Uterus (tissue), 4 donors: Measurements from ENCODE around the gene PHB1. TPM values are rescaled to one million over a fixed set of nuclear protein-coding genes. Genes with fewer than 3 reads are reported as not detected.

Experiments used
- DNase-seq, 2 donors: peaks; one replicate each; pipeline ENCODE4 v3.0.0-alpha.2; 2019 to 2020
- H3K27ac ChIP-seq, 2 donors: fragments of 200-600 bp; sonication (generic); 1 replicate in 1 of 2; 2 replicates in 1 of 2; pipeline ENCODE4 v1.5.1; 2016 to 2018
- H3K27me3 ChIP-seq, 2 donors: fragments of 200-600 bp; sonication (generic); one replicate each; pipeline ENCODE4 v1.5.1; 2018 to 2019; ENCODE audit warnings: control low read depth in 1 of 2
- H3K36me3 ChIP-seq, 2 donors: fragments of 200-600 bp; sonication (generic); one replicate each; pipeline ENCODE4 v1.5.1; 2019; ENCODE audit warnings: control low read depth in 1 of 2
- H3K4me1 ChIP-seq, 2 donors: fragments of 200-600 bp; sonication (generic); one replicate each; pipeline ENCODE4 v1.5.1; 2018 to 2019; ENCODE audit warnings: control low read depth in 1 of 2
- H3K4me3 ChIP-seq, 2 donors: fragments of 200-600 bp; sonication (generic); 1 replicate in 1 of 2; 2 replicates in 1 of 2; pipeline ENCODE4 v1.5.1; 2018 to 2019; ENCODE audit warnings: mild to moderate bottlenecking in 1 of 2
- H3K9me3 ChIP-seq, 2 donors: fragments of 200-600 bp; sonication (generic); one replicate each; pipeline ENCODE4 v1.5.1; 2019; ENCODE audit warnings: control low read depth in 1 of 2
- CTCF ChIP-seq, 4 experiments: fragments of 200-600 bp in 2 of 4; fragments of 450-650 bp in 2 of 4; sonication (generic) in 2 of 4; IDR thresholded peaks; one replicate each; pipeline ENCODE4 v1.5.1; 2016 to 2019; ENCODE audit warnings: antibody characterized with exemption in 4 of 4, mild to moderate bottlenecking in 2 of 4, moderate library complexity in 1 of 4
- POLR2A ChIP-seq, 2 donors: fragments of 450-650 bp; IDR thresholded peaks; one replicate each; pipeline ENCODE4 v1.6.1; 2016; ENCODE audit warnings: antibody characterized with exemption in 2 of 2, mild to moderate bottlenecking in 1 of 2, moderate library complexity in 1 of 2
- intact Hi-C: fragments of 100-400 bp; cut with DNase I; formaldehyde crosslinking; loops from one replicate; pipeline ENCODE4 v1.15.1; 2023; ENCODE audit warnings: low total_unique reads
- total RNA-seq, 4 donors: library from RNA; depleted of rRNA in 3 of 4; stranded (reverse); fragments of >200 nt in 3 of 4; gene quantifications; one replicate each; pipeline versions ENCODE4 v1.1.0 to v1.2.4, GENCODE V29; 2014 to 2023
- donor health status: DM: yes; HTN: yes; CAD: no.

The PHB1 gene
- total RNA-seq, 4 donors from 2014 or later: 63.5 to 98.4 (median 79.6) TPM

- Histone ChIP-seq H3K27me3 (no peaks in the 10 kb centered on the region), H3K9me3 (no peaks in the 10 kb centered on the region), H3K27ac (peak overlapping the region; percentile 94), H3K36me3 (no peaks in the 10 kb centered on the region), H3K4me1 (no peaks in the 10 kb centered on the region), H3K4me3 (peak overlapping the region; percentile 89 to 98)
- TF ChIP-seq POLR2A (IDR thresholded peaks at IDR 0.05): no peak
- TF ChIP-seq CTCF (IDR thresholded peaks at IDR 0.05): no peak
- intact Hi-C loops: no loop called here
- no peak for DNase-seq
Measured at GRCh38 chr17:49362723-49363117, 52.0 kb downstream of the PHB1 start.

GRCh38 chr17:49361902-49362722 is 52.6 kb downstream of the PHB1 start, which contains the start of gene ZNF652:
Gene ZNF652 (minus strand): TSS chr17:49362250. CDS start chr17:49317725, 44,525 bp downstream.
- intact Hi-C loops: no loop called here
- Histone ChIP-seq H3K9me3 (no peaks in the 10 kb centered on the region), H3K4me3 (peak within 1 kb of the TSS; percentile 89 to 98), H3K27me3 (no peaks in the 10 kb centered on the region), H3K27ac (peak within 1 kb of the TSS; percentile 94), H3K4me1 (no peaks in the 10 kb centered on the region), H3K36me3 (no peaks in the 10 kb centered on the region)
- DNase-seq: peak; percentile 90 to 91
- TF ChIP-seq POLR2A (IDR thresholded peaks at IDR 0.05): peak in 1 of 2 donors; percentile 56
- no peak for TF ChIP-seq CTCF (IDR thresholded peaks at IDR 0.05)

GRCh38 chr17:49361129-49361901 is 53.4 kb downstream of the PHB1 start:
- Histone ChIP-seq H3K27ac (peak overlapping the region; percentile 94), H3K27me3 (no peaks in the 10 kb centered on the region), H3K9me3 (no peaks in the 10 kb centered on the region), H3K4me3 (peak overlapping the region; percentile 89 to 98), H3K36me3 (no peaks in the 10 kb centered on the region), H3K4me1 (no peaks in the 10 kb centered on the region)
- intact Hi-C loops: no loop called here
- DNase-seq: peak; percentile 26 to 40
- TF ChIP-seq CTCF (IDR thresholded peaks at IDR 0.05): peak in 1 of 4 experiments; percentile 1
- no peak for TF ChIP-seq POLR2A (IDR thresholded peaks at IDR 0.05)

- DNase-seq: no peak
- H3K9me3 ChIP-seq: no peaks in the 10 kb centered on the region
- H3K4me3 ChIP-seq: peak overlapping the region; percentile 89 to 98
- H3K27me3 ChIP-seq: no peaks in the 10 kb centered on the region
- peak overlapping the region; percentile 94 for H3K27ac ChIP-seq
- no peaks in the 10 kb centered on the region for H3K36me3 ChIP-seq
- intact Hi-C loops: no loop called here
- no peaks in the 10 kb centered on the region for H3K4me1 ChIP-seq
- TF ChIP-seq CTCF (IDR thresholded peaks at IDR 0.05): no peak
- TF ChIP-seq POLR2A (IDR thresholded peaks at IDR 0.05): no peak
Measured at GRCh38 chr17:49360796-49361128, 53.9 kb downstream of the PHB1 start.
